Activated T-helper 17 cell treated with anti-CD3 and anti-CD28 coated beads, Interleukin-2, amount 50 U/mL, for 72 hours (primary cell): ENCODE measurements around the gene MYO1D. TPM values are rescaled to one million over a fixed set of nuclear protein-coding genes. Genes with fewer than 3 reads are reported as not detected.

Source experiments
- ATAC-seq: fragments of 150-1000 bp; cut with Tn5 transposase; replicated peaks from 2 replicates; pipeline ENCODE4 v1.10.0; 2021; ENCODE audit warnings: mild to moderate bottlenecking, moderate library complexity
- H3K27ac Mint-ChIP-seq: one replicate; pipeline ENCODE4 v1.8.0; 2022; ENCODE audit warnings: mixed read lengths
- H3K27me3 Mint-ChIP-seq: one replicate; pipeline ENCODE4 v1.8.0; 2022; ENCODE audit warnings: mixed read lengths
- H3K36me3 Mint-ChIP-seq: one replicate; pipeline ENCODE4 v1.8.0; 2022; ENCODE audit warnings: low read depth, mild to moderate bottlenecking, mixed read lengths
- H3K4me1 Mint-ChIP-seq: one replicate; pipeline ENCODE4 v1.8.0; 2022; ENCODE audit warnings: mixed read lengths
- H3K4me3 Mint-ChIP-seq: one replicate; pipeline ENCODE4 v1.8.0; 2022; ENCODE audit warnings: mild to moderate bottlenecking, mixed read lengths
- H3K9me3 Mint-ChIP-seq: one replicate; pipeline ENCODE4 v1.8.0; 2022; ENCODE audit warnings: mixed read lengths
- total RNA-seq, 2 donors: library from RNA; stranded (reverse); gene quantifications; one replicate each; pipeline ENCODE4 v1.2.3, GENCODE V29; 2022

Gene MYO1D
- total RNA-seq, 2 donors from 2014 or later, result 9.1 to 32.0 TPM

DNA sequence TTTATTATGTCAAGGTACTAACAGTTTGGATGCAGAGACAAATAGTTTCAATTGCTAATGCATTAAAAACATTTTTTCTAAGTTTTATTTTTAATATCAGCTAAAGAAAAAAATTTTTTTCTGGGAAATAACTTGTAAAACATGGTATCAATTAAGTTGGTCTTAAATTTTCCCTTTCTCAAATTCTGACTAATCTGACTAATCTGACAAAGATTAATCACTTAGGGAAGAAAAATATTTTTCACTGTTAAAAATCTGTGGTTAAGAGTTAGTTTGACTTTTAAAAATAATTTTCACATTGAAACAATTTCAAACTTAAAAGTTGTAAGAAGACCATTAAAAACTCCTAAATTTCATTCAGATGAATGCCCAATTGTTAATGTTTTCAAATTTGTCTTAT, 74.6 kb downstream of the MYO1D start:
- ATAC-seq, result no peak
- no peak overlapping the region for H3K4me3 Mint-ChIP-seq
- no peaks in the 10 kb centered on the region for H3K4me1 Mint-ChIP-seq
- H3K36me3 Mint-ChIP-seq, result no peaks in the 10 kb centered on the region
- H3K27ac Mint-ChIP-seq, result no peak overlapping the region
- H3K9me3 Mint-ChIP-seq, result no peaks in the 10 kb centered on the region
- no peaks in the 10 kb centered on the region for H3K27me3 Mint-ChIP-seq

- ATAC-seq, result no peak
- no peaks in the 10 kb centered on the region for H3K27me3 Mint-ChIP-seq
- H3K27ac Mint-ChIP-seq, result no peak overlapping the region
- no peaks in the 10 kb centered on the region for H3K4me1 Mint-ChIP-seq
- H3K36me3 Mint-ChIP-seq, result no peaks in the 10 kb centered on the region
- H3K4me3 Mint-ChIP-seq, result no peak overlapping the region
- H3K9me3 Mint-ChIP-seq, result no peaks in the 10 kb centered on the region
Measured at GRCh38 chr17:32801641-32802040, 75.3 kb downstream of the MYO1D start.

DNA sequence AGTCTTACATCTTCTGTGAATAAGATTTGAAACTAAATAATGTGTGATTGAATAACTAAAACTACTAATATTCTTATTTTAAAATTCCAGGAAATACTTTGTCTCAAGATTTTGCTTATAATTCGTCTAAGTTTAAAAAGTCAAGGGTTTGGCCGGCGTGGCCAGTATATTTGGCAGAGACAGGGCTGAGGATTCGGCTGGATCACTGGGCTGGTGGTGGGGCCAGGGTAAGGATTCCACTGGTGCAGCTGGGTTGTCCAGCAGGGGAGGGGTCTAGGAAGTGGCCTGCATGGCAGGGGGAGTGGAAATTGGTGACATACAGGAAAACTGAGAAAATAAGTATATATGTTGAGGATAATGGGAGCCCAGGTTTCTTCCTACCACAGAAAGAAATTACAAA, 75.7 kb downstream of the MYO1D start:
- Mint-ChIP-seq H3K27ac (no peak overlapping the region), H3K27me3 (no peaks in the 10 kb centered on the region), H3K4me1 (no peaks in the 10 kb centered on the region), H3K9me3 (no peaks in the 10 kb centered on the region), H3K36me3 (no peaks in the 10 kb centered on the region), H3K4me3 (no peak overlapping the region)
- no peak for ATAC-seq

DNA sequence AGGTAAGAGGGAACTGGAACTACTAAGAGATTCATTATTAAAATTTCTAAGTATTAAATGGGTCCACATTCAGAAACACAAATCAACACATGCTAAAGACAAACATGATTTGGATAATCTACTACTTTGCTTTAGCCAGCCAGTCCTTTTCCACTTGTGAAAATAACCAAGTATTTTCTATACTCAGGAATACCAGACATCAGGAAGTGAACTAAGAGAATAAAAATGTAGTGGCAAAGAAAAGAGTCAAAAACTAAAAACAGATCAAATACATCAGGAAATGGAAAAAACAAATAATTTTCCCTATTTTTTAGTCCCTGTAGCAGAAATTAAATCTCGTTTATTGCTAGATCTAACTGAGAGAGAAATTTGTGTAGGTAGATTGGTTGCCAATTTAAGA, 78.0 kb downstream of the MYO1D start:
- no peak for ATAC-seq
- H3K4me3 Mint-ChIP-seq, result no peak overlapping the region

DNA sequence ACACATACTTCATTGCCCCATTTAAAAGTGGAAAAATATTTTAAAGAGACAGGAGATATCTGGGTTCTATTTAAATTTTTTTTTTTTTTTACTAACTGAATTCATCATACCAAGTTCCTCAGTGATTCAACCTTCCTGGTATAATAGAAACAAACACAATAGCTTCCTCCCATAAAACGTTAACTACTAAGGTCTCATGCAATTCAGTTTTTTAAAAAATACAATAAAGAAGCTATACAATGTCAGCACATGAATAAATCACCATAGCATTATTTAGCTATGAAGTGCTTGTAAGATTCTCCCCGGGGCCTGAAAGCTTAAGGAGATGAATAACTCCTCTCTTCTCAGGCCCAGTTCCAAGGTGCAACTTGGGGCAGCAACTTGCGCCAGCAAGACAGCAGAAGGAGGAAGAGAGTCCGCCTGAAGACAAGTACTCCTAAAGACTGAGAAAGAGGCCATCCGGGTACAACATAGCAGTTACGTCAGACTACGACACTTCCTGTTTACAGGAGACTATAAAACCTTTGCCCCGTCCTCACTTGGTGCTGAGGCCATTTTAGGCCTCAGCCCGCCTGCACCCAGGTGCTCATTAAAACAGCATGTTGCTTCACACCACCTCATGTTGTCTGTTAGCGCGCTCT, 81.5 kb downstream of the MYO1D start:
- no peaks in the 10 kb centered on the region for H3K4me1 Mint-ChIP-seq
- no peak for ATAC-seq
- no peaks in the 10 kb centered on the region for H3K27me3 Mint-ChIP-seq
- H3K9me3 Mint-ChIP-seq, result no peaks in the 10 kb centered on the region
- H3K4me3 Mint-ChIP-seq, result no peak overlapping the region
- H3K27ac Mint-ChIP-seq, result no peak overlapping the region
- no peaks in the 10 kb centered on the region for H3K36me3 Mint-ChIP-seq

More for the DNA sequence above, 78.0 kb downstream of the MYO1D start:
- H3K27me3 Mint-ChIP-seq, result no peaks in the 10 kb centered on the region
- no peaks in the 10 kb centered on the region for H3K9me3 Mint-ChIP-seq
- H3K27ac Mint-ChIP-seq, result no peak overlapping the region
- H3K36me3 Mint-ChIP-seq, result no peaks in the 10 kb centered on the region
- no peaks in the 10 kb centered on the region for H3K4me1 Mint-ChIP-seq

GRCh38 chr17:32794533-32795246, 82.2 kb downstream of the MYO1D start:
- Mint-ChIP-seq H3K9me3 (no peaks in the 10 kb centered on the region), H3K36me3 (no peaks in the 10 kb centered on the region), H3K27me3 (no peaks in the 10 kb centered on the region), H3K4me1 (no peaks in the 10 kb centered on the region), H3K4me3 (no peak overlapping the region), H3K27ac (no peak overlapping the region)
- ATAC-seq, result no peak

DNA sequence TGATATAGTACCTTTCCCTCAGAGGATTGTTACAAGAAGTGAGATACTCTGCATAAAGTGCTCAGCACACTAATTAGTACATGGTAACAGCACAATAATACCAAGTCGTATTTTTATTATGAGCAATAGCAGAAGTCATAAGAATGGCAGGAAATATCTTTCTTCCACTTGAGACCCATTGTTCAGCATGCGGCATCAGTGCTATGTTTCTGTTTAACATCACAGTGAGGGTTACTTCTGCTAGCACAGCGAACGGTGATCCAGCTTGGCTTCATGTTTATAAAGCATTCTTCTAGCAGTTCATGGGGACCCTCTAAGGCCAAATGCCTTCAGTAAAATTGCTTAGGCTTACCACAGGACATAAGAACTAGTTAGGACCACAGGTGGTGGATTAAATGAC, 83.1 kb downstream of the MYO1D start:
- ATAC-seq, result no peak
- Mint-ChIP-seq H3K27me3 (no peaks in the 10 kb centered on the region), H3K4me3 (no peak overlapping the region), H3K9me3 (no peaks in the 10 kb centered on the region), H3K36me3 (no peaks in the 10 kb centered on the region), H3K27ac (no peak overlapping the region), H3K4me1 (no peaks in the 10 kb centered on the region)

- Mint-ChIP-seq H3K9me3 (no peaks in the 10 kb centered on the region), H3K27ac (no peak overlapping the region), H3K27me3 (no peaks in the 10 kb centered on the region), H3K4me1 (no peaks in the 10 kb centered on the region), H3K4me3 (no peak overlapping the region), H3K36me3 (no peaks in the 10 kb centered on the region)
- no peak for ATAC-seq
Measured at GRCh38 chr17:32792207-32792606, 84.7 kb downstream of the MYO1D start.

DNA sequence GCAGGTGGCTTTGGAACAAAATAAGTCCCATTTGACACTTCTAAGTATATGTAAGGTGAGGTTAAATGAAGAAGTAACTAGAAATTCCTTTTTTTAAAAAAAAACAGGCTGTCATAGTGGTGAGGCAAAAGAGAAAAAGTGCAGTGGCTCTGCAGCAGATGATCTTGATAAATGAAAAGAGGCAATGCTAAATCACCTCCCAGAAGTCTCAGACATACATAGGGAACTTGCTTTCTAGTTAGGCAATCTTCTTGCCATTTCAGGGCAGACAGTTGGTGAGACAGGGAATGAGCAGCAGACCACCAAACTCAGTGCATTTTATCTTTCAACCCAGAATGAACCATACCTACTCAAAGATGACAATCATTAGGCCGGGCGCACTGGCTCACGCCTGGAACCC, 90.8 kb downstream of the MYO1D start:
- no peaks in the 10 kb centered on the region for H3K36me3 Mint-ChIP-seq
- H3K4me1 Mint-ChIP-seq, result no peaks in the 10 kb centered on the region
- no peaks in the 10 kb centered on the region for H3K9me3 Mint-ChIP-seq
- H3K27me3 Mint-ChIP-seq, result no peaks in the 10 kb centered on the region
- ATAC-seq, result no peak
- no peak overlapping the region for H3K27ac Mint-ChIP-seq
- no peak overlapping the region for H3K4me3 Mint-ChIP-seq

DNA sequence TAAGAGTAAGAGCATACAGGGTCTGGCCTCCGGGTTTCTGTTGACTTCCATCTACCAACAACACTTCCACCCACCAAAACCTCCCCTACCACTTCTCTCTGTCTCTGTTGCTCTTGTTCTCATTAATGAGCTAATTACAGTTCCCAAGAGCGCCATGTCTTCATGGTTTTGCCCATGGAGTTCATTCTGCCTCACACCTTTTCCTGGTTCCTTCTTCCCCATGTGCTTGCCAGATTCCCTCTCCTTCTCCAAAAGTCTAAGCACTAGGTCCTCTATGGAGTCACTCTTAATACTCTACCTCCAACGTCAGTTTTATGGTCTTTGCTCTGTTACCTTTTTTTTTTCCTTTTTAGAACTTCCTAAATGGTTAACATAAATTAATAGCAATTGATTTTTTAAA, 92.8 kb downstream of the MYO1D start:
- Mint-ChIP-seq H3K4me1 (no peaks in the 10 kb centered on the region), H3K4me3 (no peak overlapping the region), H3K9me3 (no peaks in the 10 kb centered on the region), H3K27me3 (no peaks in the 10 kb centered on the region), H3K27ac (no peak overlapping the region), H3K36me3 (peaks cover 7% of the 10 kb centered on the region)
- no peak for ATAC-seq

DNA sequence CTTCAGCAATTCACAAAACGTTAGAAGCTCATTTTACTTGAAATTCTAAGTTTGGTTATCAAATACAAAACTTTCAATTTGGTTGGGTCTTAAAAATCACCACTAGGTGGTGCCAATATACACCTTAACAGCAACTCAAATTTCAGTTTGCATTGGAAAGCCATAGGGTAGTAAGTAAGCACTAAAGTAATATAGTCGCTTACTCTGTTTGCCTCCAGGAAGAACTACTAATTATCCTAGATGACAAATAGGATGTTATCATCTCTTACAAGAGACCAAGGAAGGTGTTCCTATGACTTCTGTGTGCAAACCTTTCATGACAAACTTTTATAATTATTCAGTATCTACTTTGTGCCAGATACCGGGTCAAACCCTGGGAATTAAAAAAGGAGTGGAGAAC, 93.3 kb downstream of the MYO1D start:
- Mint-ChIP-seq H3K36me3 (peaks cover 7% of the 10 kb centered on the region), H3K9me3 (no peaks in the 10 kb centered on the region), H3K27ac (no peak overlapping the region), H3K4me1 (no peaks in the 10 kb centered on the region), H3K27me3 (no peaks in the 10 kb centered on the region), H3K4me3 (no peak overlapping the region)
- peak; percentile 50 for ATAC-seq

DNA sequence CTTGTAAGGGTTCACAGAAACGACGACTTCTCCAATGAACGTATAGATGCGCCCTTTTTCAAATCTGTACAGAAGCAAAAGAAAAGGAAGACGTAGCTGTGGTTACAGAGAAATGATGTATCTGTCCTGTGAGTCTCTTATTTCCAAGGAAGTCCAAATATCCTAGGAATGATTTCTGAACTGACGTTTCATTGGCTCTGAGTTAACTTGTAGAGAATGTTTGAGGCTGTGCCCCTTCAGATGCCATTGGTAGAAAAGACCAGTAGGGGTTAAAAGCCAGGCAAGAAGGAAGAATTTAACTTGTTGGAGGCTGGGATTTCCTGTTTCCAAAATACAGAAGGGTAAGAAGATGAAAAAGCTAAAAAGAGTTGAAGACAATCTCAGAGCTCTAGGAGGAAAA, 96.2 kb downstream of the MYO1D start:
- no peak overlapping the region for H3K27ac Mint-ChIP-seq
- H3K4me1 Mint-ChIP-seq, result no peaks in the 10 kb centered on the region
- H3K27me3 Mint-ChIP-seq, result no peaks in the 10 kb centered on the region
- no peak overlapping the region for H3K4me3 Mint-ChIP-seq
- H3K9me3 Mint-ChIP-seq, result no peaks in the 10 kb centered on the region
- peaks cover 7% of the 10 kb centered on the region for H3K36me3 Mint-ChIP-seq
- ATAC-seq, result no peak

GRCh38 chr17:32777922-32778321, 99.0 kb downstream of the MYO1D start:
- Mint-ChIP-seq H3K27me3 (no peaks in the 10 kb centered on the region), H3K4me1 (no peaks in the 10 kb centered on the region), H3K9me3 (no peaks in the 10 kb centered on the region), H3K27ac (no peak overlapping the region), H3K36me3 (peaks cover 11% of the 10 kb centered on the region), H3K4me3 (no peak overlapping the region)
- no peak for ATAC-seq

DNA sequence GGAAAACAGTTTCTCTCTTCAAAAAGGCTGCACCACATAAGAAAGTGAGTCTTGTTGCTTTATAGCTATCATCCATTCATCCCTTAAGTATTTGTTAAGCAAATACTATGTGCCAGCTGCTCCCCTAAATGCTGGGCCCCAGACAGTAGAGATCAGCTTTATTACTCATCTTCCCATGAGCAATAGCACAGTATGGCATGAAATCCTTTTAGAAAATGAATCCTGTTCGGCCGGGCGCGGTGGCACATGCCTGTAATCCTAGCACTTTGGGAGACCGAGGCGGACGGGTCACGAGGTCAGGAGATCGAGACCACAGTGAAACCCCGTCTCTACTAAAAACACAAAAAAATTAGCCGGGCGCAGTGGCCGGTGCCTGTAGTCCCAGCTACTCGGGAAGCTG, 99.5 kb downstream of the MYO1D start:
- no peak overlapping the region for H3K27ac Mint-ChIP-seq
- no peaks in the 10 kb centered on the region for H3K4me1 Mint-ChIP-seq
- no peaks in the 10 kb centered on the region for H3K9me3 Mint-ChIP-seq
- no peaks in the 10 kb centered on the region for H3K27me3 Mint-ChIP-seq
- peaks cover 11% of the 10 kb centered on the region for H3K36me3 Mint-ChIP-seq
- no peak for ATAC-seq
- no peak overlapping the region for H3K4me3 Mint-ChIP-seq

DNA sequence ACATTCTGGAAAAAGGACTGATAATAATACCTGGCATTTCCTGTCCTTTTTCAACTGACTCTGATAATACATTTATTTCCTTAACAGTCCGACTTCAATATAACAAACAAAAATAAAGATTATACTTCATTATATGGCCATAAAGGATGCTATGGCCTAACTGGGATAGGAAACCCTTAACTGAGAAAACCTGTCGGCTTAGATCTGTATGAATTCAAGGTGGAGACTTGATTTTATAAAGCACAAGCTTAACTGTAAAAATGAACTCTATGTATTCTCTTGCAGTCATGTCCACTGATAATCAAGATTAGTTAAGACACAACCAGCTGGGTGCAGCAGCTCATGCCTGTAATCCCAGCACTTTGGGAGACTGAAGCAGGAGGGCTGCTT, 102.2 kb downstream of the MYO1D start:
- Mint-ChIP-seq H3K4me1 (no peaks in the 10 kb centered on the region), H3K27me3 (no peaks in the 10 kb centered on the region), H3K4me3 (no peak overlapping the region), H3K36me3 (peaks cover 22% of the 10 kb centered on the region), H3K27ac (no peak overlapping the region), H3K9me3 (no peaks in the 10 kb centered on the region)
- ATAC-seq, result no peak
